ENCODE data around the gene GOLT1A.
A peak's percentile ranks its signal among the peaks of the same experiment; 100 is the strongest.

Gene GOLT1A

GRCh38 chr1:204149107-204149506 is 64.7 kb downstream of the GOLT1A start:
- peak; percentile 68 to 90 for DNase-seq (ENCODE audit: low read depth in 1 of 2, low spot score in 1 of 2)
- 0 out of 2 replicates have a peak, but pooled peaks have one; percentile 55 for TF ChIP-seq JUND (IDR thresholded peaks at IDR 0.05; ENCODE audit: low read depth)
- in situ Hi-C loops (cut with HindIII; ENCODE audit: low pct_unique_long_range_greater_than_20kb, low sequenced_read_pairs) = loop anchor here (25.0 kb wide), 1 partner anchor 287 kb away; the partner anchor contains the start of gene SNRPE

Measured in T47D (cell line).